Endothelial cell (in vitro differentiated cells): ENCODE results near the gene NRG2. TPM values are rescaled to one million over a fixed set of nuclear protein-coding genes. Genes with fewer than 3 reads are reported as not detected.

Experiments used
- DNase-seq: peaks from one replicate; pipeline ENCODE4 v3.0.0; 2021; ENCODE audit warnings: low spot score
- H3K27ac Mint-ChIP-seq: one replicate; pipeline ENCODE4 v1.8.0; 2021; ENCODE audit warnings: mixed read lengths, inconsistent platforms; ENCODE audit not compliant: unreplicated experiment
- H3K27me3 Mint-ChIP-seq: one replicate; pipeline ENCODE4 v1.8.0; 2021; ENCODE audit warnings: mild to moderate bottlenecking, moderate library complexity, mixed read lengths, inconsistent platforms; ENCODE audit not compliant: unreplicated experiment
- H3K36me3 Mint-ChIP-seq: one replicate; pipeline ENCODE4 v1.8.0; 2021; ENCODE audit warnings: mild to moderate bottlenecking, low read depth, mixed read lengths, inconsistent platforms; ENCODE audit not compliant: unreplicated experiment
- H3K4me1 Mint-ChIP-seq: one replicate; pipeline ENCODE4 v1.8.0; 2021; ENCODE audit warnings: mild to moderate bottlenecking, mixed read lengths, inconsistent platforms; ENCODE audit not compliant: unreplicated experiment
- H3K4me3 Mint-ChIP-seq: one replicate; pipeline ENCODE4 v1.8.0; 2021; ENCODE audit warnings: mild to moderate bottlenecking, mixed read lengths, inconsistent platforms; ENCODE audit not compliant: unreplicated experiment
- H3K9me3 Mint-ChIP-seq: one replicate; pipeline ENCODE4 v1.8.0; 2021; ENCODE audit warnings: mixed read lengths, inconsistent platforms; ENCODE audit not compliant: unreplicated experiment
- total RNA-seq: library from RNA; stranded (reverse); fragmentation: NEBNext Ultra II Directional; extraction: Animal tissue kit (Norgen Biotek cat#: 25700); gene quantifications from one replicate; pipeline ENCODE4 v1.2.1, GENCODE V29; 2021; ENCODE audit not compliant: unreplicated experiment
- TF ChIP-seq, protein P1 (sequence below): fragments of 200-600 bp; sonication (generic); IDR thresholded peaks from one replicate; pipeline ENCODE4 v1.5.0; 2021; ENCODE audit warnings: antibody characterized with exemption; ENCODE audit not compliant: unreplicated experiment

Gene NRG2
- total RNA-seq, 1 donor from 2014 or later: not detected

DNA sequence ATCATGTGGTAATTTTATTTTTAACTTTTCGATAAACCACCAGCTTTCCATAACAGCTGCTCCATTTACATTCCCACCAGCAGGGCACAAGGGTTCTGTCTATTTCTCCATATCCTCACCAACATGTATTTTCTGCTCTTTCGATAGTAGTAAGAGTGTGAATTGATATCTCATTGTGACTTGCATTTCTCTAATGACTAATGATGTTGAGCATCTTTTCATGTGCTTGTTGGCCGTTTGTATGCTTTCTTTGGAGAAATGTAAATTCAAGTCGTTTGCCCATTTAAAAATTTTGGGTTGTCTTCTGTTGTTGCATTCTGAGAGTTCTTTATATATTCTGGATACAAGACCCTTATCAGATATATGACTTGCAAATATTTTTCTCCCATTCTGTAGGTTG, 201.6 kb downstream of the NRG2 start:
- Mint-ChIP-seq H3K27ac (no peak overlapping the region), H3K4me1 (peaks cover 2% of the 10 kb centered on the region), H3K9me3 (no peaks in the 10 kb centered on the region), H3K27me3 (peaks cover 16% of the 10 kb centered on the region), H3K4me3 (no peak overlapping the region), H3K36me3 (peaks cover 3% of the 10 kb centered on the region)
- DNase-seq: no peak
- TF ChIP-seq, protein P1, sequence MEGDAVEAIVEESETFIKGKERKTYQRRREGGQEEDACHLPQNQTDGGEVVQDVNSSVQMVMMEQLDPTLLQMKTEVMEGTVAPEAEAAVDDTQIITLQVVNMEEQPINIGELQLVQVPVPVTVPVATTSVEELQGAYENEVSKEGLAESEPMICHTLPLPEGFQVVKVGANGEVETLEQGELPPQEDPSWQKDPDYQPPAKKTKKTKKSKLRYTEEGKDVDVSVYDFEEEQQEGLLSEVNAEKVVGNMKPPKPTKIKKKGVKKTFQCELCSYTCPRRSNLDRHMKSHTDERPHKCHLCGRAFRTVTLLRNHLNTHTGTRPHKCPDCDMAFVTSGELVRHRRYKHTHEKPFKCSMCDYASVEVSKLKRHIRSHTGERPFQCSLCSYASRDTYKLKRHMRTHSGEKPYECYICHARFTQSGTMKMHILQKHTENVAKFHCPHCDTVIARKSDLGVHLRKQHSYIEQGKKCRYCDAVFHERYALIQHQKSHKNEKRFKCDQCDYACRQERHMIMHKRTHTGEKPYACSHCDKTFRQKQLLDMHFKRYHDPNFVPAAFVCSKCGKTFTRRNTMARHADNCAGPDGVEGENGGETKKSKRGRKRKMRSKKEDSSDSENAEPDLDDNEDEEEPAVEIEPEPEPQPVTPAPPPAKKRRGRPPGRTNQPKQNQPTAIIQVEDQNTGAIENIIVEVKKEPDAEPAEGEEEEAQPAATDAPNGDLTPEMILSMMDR: no peak

DNA sequence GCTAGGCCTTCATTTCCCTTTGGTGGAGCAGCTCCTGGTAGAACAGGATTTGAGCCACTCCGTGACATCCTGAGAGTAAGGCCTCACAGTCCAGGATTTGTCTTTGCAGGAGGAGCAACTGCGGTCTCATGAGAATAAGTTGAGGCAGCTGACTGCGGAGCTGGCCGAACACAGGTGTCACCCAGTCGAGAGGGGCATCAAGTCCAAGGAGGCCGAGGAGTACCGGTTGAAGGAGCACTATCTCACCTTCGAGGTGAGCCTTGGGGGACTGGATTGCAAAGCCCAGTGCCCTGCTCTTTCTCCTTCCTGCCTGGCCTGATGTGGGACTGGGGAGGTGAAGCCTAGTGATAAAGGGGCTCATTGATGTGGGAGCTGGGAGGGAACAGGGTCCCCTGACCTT, 203.2 kb downstream of the NRG2 start:
- TF ChIP-seq, protein P1: no peak
- H3K27me3 Mint-ChIP-seq: peaks cover 12% of the 10 kb centered on the region
- peaks cover 3% of the 10 kb centered on the region for H3K36me3 Mint-ChIP-seq
- no peak overlapping the region for H3K27ac Mint-ChIP-seq
- DNase-seq: no peak
- no peaks in the 10 kb centered on the region for H3K9me3 Mint-ChIP-seq
- peaks cover 2% of the 10 kb centered on the region for H3K4me1 Mint-ChIP-seq
- no peak overlapping the region for H3K4me3 Mint-ChIP-seq

DNA sequence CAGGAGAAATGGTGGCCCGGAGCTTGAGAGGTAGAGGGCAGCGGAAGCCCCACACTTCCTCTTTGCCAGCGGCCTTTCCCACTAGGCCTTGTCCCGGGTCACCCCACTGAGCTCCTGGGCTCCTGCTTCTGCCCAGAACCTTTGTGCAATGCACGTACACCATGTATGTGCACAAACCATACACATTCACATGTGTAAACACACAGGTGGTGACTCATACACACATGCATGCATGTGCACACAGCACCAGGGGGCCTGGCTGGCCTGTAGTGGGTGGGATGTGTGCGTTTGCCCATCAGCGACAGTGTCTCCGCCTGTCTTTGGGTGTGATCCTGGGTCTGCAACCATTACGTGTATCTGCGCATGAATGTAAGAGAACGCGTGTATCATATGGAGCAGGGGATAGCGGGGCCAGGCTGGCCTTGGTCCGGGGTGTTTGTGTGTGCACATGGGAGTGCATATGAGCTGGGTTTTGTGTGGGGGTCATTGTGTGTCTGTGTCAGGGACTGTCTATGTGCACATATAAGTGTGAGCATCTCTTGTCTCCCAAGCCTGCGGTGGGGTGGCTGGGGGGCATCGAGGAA, 203.8 kb downstream of the NRG2 start:
- Mint-ChIP-seq H3K27ac (no peak overlapping the region), H3K4me1 (peaks cover 2% of the 10 kb centered on the region), H3K4me3 (no peak overlapping the region), H3K27me3 (peaks cover 8% of the 10 kb centered on the region), H3K9me3 (no peaks in the 10 kb centered on the region), H3K36me3 (peaks cover 3% of the 10 kb centered on the region)
- TF ChIP-seq, protein P1: no peak
- DNase-seq: no peak

DNA sequence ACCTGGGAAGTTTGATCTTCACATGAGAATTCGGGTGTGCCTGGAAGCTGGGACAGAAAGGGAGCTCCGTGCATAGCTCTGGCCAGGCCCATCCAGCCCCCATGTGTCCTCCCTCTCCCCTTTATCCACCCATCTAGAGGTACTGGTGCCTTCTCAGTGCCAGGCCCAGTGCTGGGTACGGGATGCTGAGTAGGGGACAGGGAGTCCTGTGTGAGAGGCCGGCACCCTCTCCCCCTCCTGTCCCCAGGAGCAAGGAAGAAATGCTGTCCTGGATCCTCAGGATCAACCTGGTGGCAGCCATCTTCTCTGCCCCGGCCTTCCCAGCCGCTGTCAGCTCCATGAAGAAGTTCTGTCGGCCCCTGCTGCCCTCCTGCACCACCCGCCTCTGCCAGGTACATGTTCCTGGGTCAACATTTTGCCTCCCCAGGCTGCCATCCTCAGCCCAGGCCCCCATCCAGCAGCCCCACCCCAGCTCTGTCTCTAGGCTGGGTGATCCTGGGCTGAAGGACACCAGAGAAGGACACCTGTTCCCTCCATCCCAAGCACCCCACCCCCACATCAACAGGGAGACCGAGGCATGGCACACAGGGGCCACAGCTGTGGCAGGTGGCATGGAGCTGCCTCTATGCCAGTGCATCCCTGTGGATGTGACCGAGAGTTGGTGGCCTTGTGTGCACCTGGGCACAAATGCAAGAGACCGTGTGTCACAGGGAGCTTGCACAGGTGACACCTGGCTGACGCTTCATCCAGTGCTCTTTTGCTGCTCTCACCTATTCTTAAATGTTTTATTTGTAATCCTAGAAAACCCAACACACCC, 204.5 kb downstream of the NRG2 start:
- Mint-ChIP-seq H3K27me3 (peaks cover 7% of the 10 kb centered on the region), H3K4me3 (no peak overlapping the region), H3K27ac (no peak overlapping the region), H3K9me3 (no peaks in the 10 kb centered on the region), H3K36me3 (peaks cover 3% of the 10 kb centered on the region), H3K4me1 (peaks cover 2% of the 10 kb centered on the region)
- TF ChIP-seq, protein P1: no peak
- DNase-seq: no peak
